PC-3 (cell line): ENCODE results near the gene PSMD3.

Experiments
- CTCF ChIP-seq: fragments of 300-600 bp; sonication (generic); conservative IDR thresholded peaks from 2 replicates; pipeline ENCODE4 v1.5.1; 2017; ENCODE audit warnings: antibody characterized with exemption, low read depth, mild to moderate bottlenecking, low read length
- EZH2 ChIP-seq: fragments of 300-600 bp; sonication (generic); IDR thresholded peaks from one replicate; pipeline ENCODE4 v1.6.1; 2017; ENCODE audit warnings: antibody characterized with exemption, mild to moderate bottlenecking, low read length; ENCODE audit not compliant: unreplicated experiment

- TF ChIP-seq CTCF (peak; percentile 59), EZH2 (no peak)
Observed at GRCh38 chr17:40035162-40035559, 54.6 kb downstream of the PSMD3 start.
